Trophoblast cell (in vitro differentiated cells and primary cell): ENCODE data around the gene MYL2.

Source experiments
- DNase-seq, 2 donors: peaks; one replicate each; pipeline ENCODE4 v3.0.0-alpha.2; 2016
- H2AFZ ChIP-seq: 2 replicates; pipeline ENCODE4 v1.6.1; 2013; ENCODE audit warnings: low read length, moderate library complexity, mild to moderate bottlenecking; ENCODE audit not compliant: insufficient read depth, poor library complexity
- H2AK5ac ChIP-seq: 2 replicates; pipeline ENCODE4 v1.6.1; 2013; ENCODE audit warnings: mild to moderate bottlenecking, low read length
- H2BK120ac ChIP-seq: 2 replicates; pipeline ENCODE4 v1.6.1; 2013; ENCODE audit warnings: low read length, mild to moderate bottlenecking, moderate library complexity; ENCODE audit not compliant: insufficient read depth, poor library complexity
- H2BK12ac ChIP-seq: 2 replicates; pipeline ENCODE4 v1.6.1; 2013; ENCODE audit warnings: mild to moderate bottlenecking, low read length, moderate library complexity
- H2BK5ac ChIP-seq: 2 replicates; pipeline ENCODE4 v1.6.1; 2013; ENCODE audit warnings: low read length, low read depth, moderate library complexity, mild to moderate bottlenecking; ENCODE audit not compliant: poor library complexity
- H3K14ac ChIP-seq: 2 replicates; pipeline ENCODE4 v1.6.1; 2013; ENCODE audit warnings: mild to moderate bottlenecking, low read length
- H3K18ac ChIP-seq: 2 replicates; pipeline ENCODE4 v1.6.1; 2013; ENCODE audit warnings: mild to moderate bottlenecking, low read length
- H3K23ac ChIP-seq: 2 replicates; pipeline ENCODE4 v1.6.1; 2013; ENCODE audit warnings: low read length
- H3K27ac ChIP-seq: 2 replicates; pipeline ENCODE4 v1.5.1; 2013; ENCODE audit warnings: low read depth, mild to moderate bottlenecking, inconsistent platforms, low read length, moderate library complexity
- H3K27me3 ChIP-seq: 2 replicates; pipeline ENCODE4 v1.6.1; 2013; ENCODE audit warnings: inconsistent platforms, mild to moderate bottlenecking, low read length, moderate library complexity; ENCODE audit not compliant: insufficient read depth
- H3K36me3 ChIP-seq, 2 experiments: 1 replicate in 1 of 2; 2 replicates in 1 of 2; pipeline ENCODE4 v1.6.1; 2013; ENCODE audit warnings: low read length in 2 of 2, mild to moderate bottlenecking in 2 of 2, moderate library complexity in 1 of 2; ENCODE audit not compliant: insufficient read depth in 2 of 2, control insufficient read depth in 1 of 2
- H3K4ac ChIP-seq: 2 replicates; pipeline ENCODE4 v1.6.1; 2013; ENCODE audit warnings: low read depth, mild to moderate bottlenecking, low read length, moderate library complexity
- H3K4me1 ChIP-seq, 2 experiments: 1 replicate in 1 of 2; 2 replicates in 1 of 2; pipeline ENCODE4 v1.6.1; 2013; ENCODE audit warnings: low read length in 2 of 2, mild to moderate bottlenecking in 2 of 2, moderate library complexity in 1 of 2; ENCODE audit not compliant: insufficient read depth in 2 of 2, control insufficient read depth in 1 of 2
- H3K4me2 ChIP-seq: 2 replicates; pipeline ENCODE4 v1.6.1; 2013; ENCODE audit warnings: inconsistent platforms, mild to moderate bottlenecking, low read length, moderate library complexity
- H3K4me3 ChIP-seq: 2 replicates; pipeline ENCODE4 v1.5.1; 2013; ENCODE audit warnings: mild to moderate bottlenecking, low read depth, low read length, inconsistent platforms
- H3K79me1 ChIP-seq: one replicate; pipeline ENCODE4 v1.6.1; 2013; ENCODE audit warnings: low read length
- H3K79me2 ChIP-seq: 2 replicates; pipeline ENCODE4 v1.6.1; 2013; ENCODE audit warnings: low read length, mild to moderate bottlenecking; ENCODE audit not compliant: control insufficient read depth, insufficient read depth, poor library complexity
- H3K9ac ChIP-seq: 2 replicates; pipeline ENCODE4 v1.6.1; 2013; ENCODE audit warnings: mild to moderate bottlenecking, low read length
- H3K9me3 ChIP-seq: 2 replicates; pipeline ENCODE4 v1.6.1; 2013; ENCODE audit warnings: low read depth, mild to moderate bottlenecking, control low read depth, inconsistent platforms, low read length; ENCODE audit not compliant: insufficient read depth
- H4K12ac ChIP-seq: 2 replicates; pipeline ENCODE4 v1.6.1; 2013; ENCODE audit warnings: low read depth, mild to moderate bottlenecking, low read length, moderate library complexity
- H4K8ac ChIP-seq: 2 replicates; pipeline ENCODE4 v1.6.1; 2013; ENCODE audit warnings: low read depth, mild to moderate bottlenecking, low read length, moderate library complexity
- H4K91ac ChIP-seq: one replicate; pipeline ENCODE4 v1.6.1; 2013; ENCODE audit warnings: low read depth, mild to moderate bottlenecking, low read length, moderate library complexity
- WGBS: extraction: QIAGEN DNeasy Blood & Tissue Kit; methylation state at CpG from one replicate; pipeline ENCODE4 v1.1.7; 2013; ENCODE audit warnings: missing lambda C conversion rate; ENCODE audit not compliant: insufficient read length, insufficient coverage; ENCODE audit errors: extremely low coverage; 5-methylcytosine and 5-hydroxymethylcytosine counted together

The MYL2 gene

DNA sequence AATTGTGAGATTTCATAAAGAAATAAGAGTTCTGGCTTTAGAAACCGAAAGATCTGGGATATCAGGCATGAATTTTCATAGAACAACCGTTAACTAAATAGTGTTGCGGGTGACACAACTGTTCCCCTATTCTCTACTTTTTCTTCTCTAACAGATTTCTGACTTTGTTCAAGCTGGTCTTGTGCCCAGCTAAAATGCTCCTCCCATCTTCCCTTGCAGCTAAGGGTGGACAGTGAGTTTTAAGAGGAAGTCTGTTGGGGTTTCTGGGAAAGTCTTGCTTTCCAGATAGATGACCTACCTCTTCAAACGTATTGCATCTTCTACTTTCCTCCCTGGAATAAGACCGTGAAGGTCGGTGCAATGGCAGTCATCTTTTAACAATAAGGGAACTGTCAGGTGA, 54.9 kb downstream of the MYL2 start:
- Histone ChIP-seq H3K4me2 (no peak overlapping the region), H4K8ac (no peak overlapping the region), H3K18ac (no peak overlapping the region), H2AFZ (no peak overlapping the region), H2BK5ac (no peak overlapping the region), H3K4ac (no peak overlapping the region), H3K14ac (no peak overlapping the region), H3K79me2 (no peaks in the 10 kb centered on the region), H3K9me3 (no peaks in the 10 kb centered on the region), H3K79me1 (no peaks in the 10 kb centered on the region), H3K4me1 (no peaks in the 10 kb centered on the region), H3K9ac (no peak overlapping the region), H3K27me3 (no peaks in the 10 kb centered on the region), H3K4me3 (no peak overlapping the region), H4K12ac (no peak overlapping the region), H3K23ac (no peak overlapping the region), H2BK120ac (no peak overlapping the region), H2BK12ac (no peak overlapping the region), H4K91ac (no peak overlapping the region), H3K27ac (no peak overlapping the region), H2AK5ac (no peak overlapping the region), H3K36me3 (no peaks in the 10 kb centered on the region)
- no peak for DNase-seq
- WGBS, result no CpG with 5 or more reads among the region's 6 CpGs

DNA sequence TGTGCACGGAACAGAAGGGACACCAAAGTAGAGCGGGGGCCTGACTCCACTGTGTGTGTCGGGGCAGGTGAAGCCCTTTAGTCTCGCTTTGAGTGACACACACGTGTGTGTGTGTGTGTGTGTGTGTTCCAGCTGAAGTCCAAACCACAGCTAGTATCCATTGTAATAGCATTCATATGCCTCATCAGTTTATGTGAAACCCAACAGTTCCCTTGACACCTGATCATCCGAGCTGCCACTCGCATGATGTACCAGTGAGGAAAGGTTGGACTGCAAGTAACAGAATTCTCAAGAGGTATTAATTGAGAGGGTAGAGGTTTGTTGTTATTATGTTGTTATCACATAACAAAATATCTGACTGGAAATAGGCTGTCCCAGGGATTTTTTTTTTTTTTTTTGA, 57.2 kb downstream of the MYL2 start:
- H3K36me3 ChIP-seq, result no peaks in the 10 kb centered on the region
- H3K4ac ChIP-seq, result no peak overlapping the region
- H3K4me3 ChIP-seq, result no peak overlapping the region
- no peak overlapping the region for H3K18ac ChIP-seq
- no peak overlapping the region for H4K8ac ChIP-seq
- H3K4me1 ChIP-seq, result no peaks in the 10 kb centered on the region
- H3K4me2 ChIP-seq, result no peak overlapping the region
- H2AFZ ChIP-seq, result no peak overlapping the region
- H2BK5ac ChIP-seq, result no peak overlapping the region
- H2BK120ac ChIP-seq, result no peak overlapping the region
- no peaks in the 10 kb centered on the region for H3K9me3 ChIP-seq
- H4K12ac ChIP-seq, result no peak overlapping the region
- H3K79me1 ChIP-seq, result no peaks in the 10 kb centered on the region
- WGBS, result no CpG with 5 or more reads among the region's 7 CpGs
- no peak overlapping the region for H3K27ac ChIP-seq
- H3K9ac ChIP-seq, result no peak overlapping the region
- no peak overlapping the region for H2BK12ac ChIP-seq
- H4K91ac ChIP-seq, result no peak overlapping the region
- H2AK5ac ChIP-seq, result no peak overlapping the region
- DNase-seq, result no peak
- H3K23ac ChIP-seq, result no peak overlapping the region
- H3K79me2 ChIP-seq, result no peaks in the 10 kb centered on the region
- no peak overlapping the region for H3K14ac ChIP-seq
- no peaks in the 10 kb centered on the region for H3K27me3 ChIP-seq

DNA sequence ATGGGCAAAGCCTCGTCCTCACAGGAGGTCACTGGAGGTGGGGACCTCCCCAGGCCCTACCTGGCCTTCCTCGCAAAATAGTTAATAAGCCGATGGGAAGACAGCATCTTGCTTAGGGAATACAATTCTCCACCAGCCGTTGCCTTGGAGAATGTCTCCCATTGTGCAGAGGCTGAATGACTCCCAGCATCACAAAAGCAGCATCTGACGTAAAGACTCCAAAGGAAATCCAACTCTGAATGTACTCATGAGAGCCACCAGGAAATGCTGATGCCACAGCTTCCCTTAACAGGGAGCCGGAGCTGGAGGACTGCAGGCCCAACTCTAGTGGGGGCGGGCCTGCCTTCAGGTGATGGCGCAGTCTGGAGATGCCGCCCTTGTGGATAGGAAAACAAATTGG, 58.0 kb downstream of the MYL2 start:
- Histone ChIP-seq H4K8ac (no peak overlapping the region), H3K79me1 (no peaks in the 10 kb centered on the region), H3K36me3 (no peaks in the 10 kb centered on the region), H3K4ac (no peak overlapping the region), H3K4me2 (no peak overlapping the region), H2BK12ac (no peak overlapping the region), H3K9me3 (no peaks in the 10 kb centered on the region), H2AFZ (no peak overlapping the region), H4K91ac (no peak overlapping the region), H2AK5ac (no peak overlapping the region), H3K4me3 (no peak overlapping the region), H4K12ac (no peak overlapping the region), H2BK120ac (no peak overlapping the region), H3K79me2 (no peaks in the 10 kb centered on the region), H2BK5ac (no peak overlapping the region), H3K27me3 (no peaks in the 10 kb centered on the region), H3K14ac (no peak overlapping the region), H3K9ac (no peak overlapping the region), H3K27ac (no peak overlapping the region), H3K4me1 (no peaks in the 10 kb centered on the region), H3K23ac (no peak overlapping the region), H3K18ac (no peak overlapping the region)
- no CpG with 5 or more reads among the region's 9 CpGs for WGBS
- DNase-seq, result no peak

DNA sequence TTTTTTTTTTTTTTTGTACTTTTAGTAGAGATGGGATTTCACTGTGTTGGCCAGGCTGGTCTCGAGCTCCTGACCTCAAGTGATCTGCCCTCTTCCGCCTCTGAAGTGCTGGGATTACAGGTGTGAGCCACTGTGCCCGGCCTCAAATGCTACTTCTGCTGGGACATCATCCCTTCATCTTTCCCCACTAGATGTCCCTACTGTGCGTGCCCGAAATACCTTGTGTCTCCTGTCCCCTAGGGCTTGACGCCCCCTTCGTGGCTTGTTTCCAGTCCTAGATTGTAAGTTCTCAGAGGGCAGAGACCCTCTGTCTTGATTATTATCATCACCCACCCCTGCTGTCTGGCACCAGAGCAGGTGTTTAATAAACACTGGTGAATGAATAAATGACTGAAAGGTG, 58.6 kb downstream of the MYL2 start:
- no peak overlapping the region for H3K23ac ChIP-seq
- no peaks in the 10 kb centered on the region for H3K36me3 ChIP-seq
- DNase-seq, result no peak
- H3K4me3 ChIP-seq, result no peak overlapping the region
- no peak overlapping the region for H3K18ac ChIP-seq
- H3K79me2 ChIP-seq, result no peaks in the 10 kb centered on the region
- H2BK12ac ChIP-seq, result no peak overlapping the region
- H3K9me3 ChIP-seq, result no peaks in the 10 kb centered on the region
- no peak overlapping the region for H3K14ac ChIP-seq
- H3K27ac ChIP-seq, result no peak overlapping the region
- H3K27me3 ChIP-seq, result no peaks in the 10 kb centered on the region
- H3K79me1 ChIP-seq, result no peaks in the 10 kb centered on the region
- no peak overlapping the region for H2AK5ac ChIP-seq
- H4K91ac ChIP-seq, result no peak overlapping the region
- no peak overlapping the region for H3K4ac ChIP-seq
- no peak overlapping the region for H2BK120ac ChIP-seq
- WGBS, result no CpG with 5 or more reads among the region's 7 CpGs
- no peak overlapping the region for H4K12ac ChIP-seq
- H3K4me2 ChIP-seq, result no peak overlapping the region
- H3K4me1 ChIP-seq, result no peaks in the 10 kb centered on the region
- H2AFZ ChIP-seq, result no peak overlapping the region
- no peak overlapping the region for H4K8ac ChIP-seq
- no peak overlapping the region for H2BK5ac ChIP-seq
- H3K9ac ChIP-seq, result no peak overlapping the region
